ENCODE data around the gene SORCS3.

GRCh38 chr10:104676874-104677273, 35.8 kb downstream of the SORCS3 start:
- TF ChIP-seq CTCF (conservative IDR thresholded peaks at IDR 0.05; ENCODE audit: low read length) (no peak), EZH2phosphoT487 (IDR thresholded peaks at IDR 0.05; ENCODE audit: borderline replicate concordance) (no peak)

Data from Loucy (cell line).